Transverse colon (tissue), 4 donors: ENCODE results near the gene UNC5A.

Source experiments
- EP300 ChIP-seq: sonication (generic); formaldehyde crosslinking; IDR thresholded peaks from one replicate; pipeline ENCODE4 v1.6.1; 2017; ENCODE audit warnings: antibody characterized with exemption, low read depth
- POLR2A ChIP-seq: fragments of 450-650 bp; IDR thresholded peaks from one replicate; pipeline ENCODE4 v1.6.1; 2016; ENCODE audit warnings: antibody characterized with exemption, mild to moderate bottlenecking, moderate library complexity
- POLR2AphosphoS5 ChIP-seq, 3 donors: sonication (generic); formaldehyde crosslinking; IDR thresholded peaks; one replicate each; pipeline ENCODE4 v1.6.1; 2016; ENCODE audit warnings: antibody characterized with exemption in 3 of 3
- TF ChIP-seq, protein P1 (sequence below), 5 experiments: fragments of 200-600 bp in 3 of 5; fragments of 450-650 bp in 2 of 5; sonication (generic) in 3 of 5; IDR thresholded peaks; 1 replicate in 2 of 5; 2 replicates in 3 of 5; pipeline ENCODE4 v1.5.1; 2016 to 2017; ENCODE audit warnings: antibody characterized with exemption in 5 of 5, inconsistent platforms in 3 of 5, mild to moderate bottlenecking in 2 of 5, moderate library complexity in 1 of 5

DNA sequence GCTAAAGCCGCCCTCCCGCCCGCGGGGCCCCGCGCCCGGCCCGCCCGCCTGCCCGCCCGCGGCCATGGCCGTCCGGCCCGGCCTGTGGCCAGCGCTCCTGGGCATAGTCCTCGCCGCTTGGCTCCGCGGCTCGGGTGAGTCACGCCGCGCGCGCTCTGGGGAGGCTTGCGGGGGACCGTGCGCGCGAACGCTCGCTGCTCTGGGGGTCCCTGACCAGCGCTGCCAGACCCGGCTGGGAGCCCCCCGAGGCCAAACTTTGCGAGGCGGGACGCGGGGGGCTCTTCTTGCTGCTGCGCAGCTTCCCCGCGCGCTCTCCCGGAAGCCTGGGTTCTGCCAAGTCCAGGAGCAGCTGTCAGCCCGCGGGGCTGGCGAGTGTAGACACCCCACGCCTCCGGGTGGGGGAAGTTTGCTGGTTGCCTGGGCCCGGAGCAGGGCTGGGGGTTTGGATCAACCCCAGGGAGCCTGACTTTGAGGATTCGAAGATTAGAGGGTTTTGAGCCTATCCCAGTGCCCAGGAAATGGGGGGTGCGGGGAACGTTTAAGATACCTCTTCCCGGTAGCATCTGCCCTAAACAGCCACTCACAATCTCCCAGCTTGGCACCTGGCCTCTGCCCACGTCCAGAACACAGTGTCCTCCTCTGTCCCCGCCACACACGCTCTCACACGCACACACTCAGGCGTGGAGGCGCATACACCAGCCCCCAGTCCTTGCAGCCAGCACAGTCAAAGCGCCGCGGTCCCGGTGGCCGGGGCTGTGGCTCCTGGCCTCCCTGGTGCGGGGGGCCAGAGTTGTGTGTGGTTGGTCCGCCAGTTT lies 535 bp downstream of the UNC5A start:
- TF ChIP-seq, protein P1, sequence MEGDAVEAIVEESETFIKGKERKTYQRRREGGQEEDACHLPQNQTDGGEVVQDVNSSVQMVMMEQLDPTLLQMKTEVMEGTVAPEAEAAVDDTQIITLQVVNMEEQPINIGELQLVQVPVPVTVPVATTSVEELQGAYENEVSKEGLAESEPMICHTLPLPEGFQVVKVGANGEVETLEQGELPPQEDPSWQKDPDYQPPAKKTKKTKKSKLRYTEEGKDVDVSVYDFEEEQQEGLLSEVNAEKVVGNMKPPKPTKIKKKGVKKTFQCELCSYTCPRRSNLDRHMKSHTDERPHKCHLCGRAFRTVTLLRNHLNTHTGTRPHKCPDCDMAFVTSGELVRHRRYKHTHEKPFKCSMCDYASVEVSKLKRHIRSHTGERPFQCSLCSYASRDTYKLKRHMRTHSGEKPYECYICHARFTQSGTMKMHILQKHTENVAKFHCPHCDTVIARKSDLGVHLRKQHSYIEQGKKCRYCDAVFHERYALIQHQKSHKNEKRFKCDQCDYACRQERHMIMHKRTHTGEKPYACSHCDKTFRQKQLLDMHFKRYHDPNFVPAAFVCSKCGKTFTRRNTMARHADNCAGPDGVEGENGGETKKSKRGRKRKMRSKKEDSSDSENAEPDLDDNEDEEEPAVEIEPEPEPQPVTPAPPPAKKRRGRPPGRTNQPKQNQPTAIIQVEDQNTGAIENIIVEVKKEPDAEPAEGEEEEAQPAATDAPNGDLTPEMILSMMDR (IDR thresholded peaks at IDR 0.05), result no peak
- TF ChIP-seq POLR2A (no peak), POLR2AphosphoS5 (IDR thresholded peaks at IDR 0.05) (no peak), EP300 (no peak)
